Neutrophil (primary cell): Measurements from ENCODE around the gene TPBGL.

Experiments
- H3K27ac ChIP-seq: fragments of 200-600 bp; sonication (generic); 2 replicates; pipeline ENCODE4 v1.5.1; 2016; ENCODE audit warnings: mild to moderate bottlenecking, moderate library complexity
- H3K27me3 ChIP-seq: fragments of 200-600 bp; sonication (generic); 2 replicates; pipeline ENCODE4 v1.6.0; 2016; ENCODE audit warnings: mild to moderate bottlenecking
- H3K36me3 ChIP-seq: fragments of 200-600 bp; sonication (generic); 2 replicates; pipeline ENCODE4 v1.5.1; 2017
- H3K4me1 ChIP-seq, 2 experiments: fragments of 200-600 bp in 1 of 2; sonication (generic) in 1 of 2; 1 replicate in 1 of 2; 2 replicates in 1 of 2; pipeline versions ENCODE4 v1.5.1 to v1.6.1; 2013 to 2016; ENCODE audit warnings: low read depth in 1 of 2, low read length in 1 of 2, mild to moderate bottlenecking in 1 of 2, moderate library complexity in 1 of 2; ENCODE audit not compliant: control insufficient read depth in 1 of 2, insufficient read depth in 1 of 2
- H3K4me3 ChIP-seq, 2 experiments: fragments of 200-600 bp in 1 of 2; sonication (generic) in 1 of 2; 1 replicate in 1 of 2; 2 replicates in 1 of 2; pipeline ENCODE4 v1.5.1; 2013 to 2016; ENCODE audit warnings: low read depth in 1 of 2, low read length in 1 of 2, mild to moderate bottlenecking in 1 of 2, moderate library complexity in 1 of 2
- H3K9me3 ChIP-seq: fragments of 200-600 bp; sonication (generic); 2 replicates; pipeline ENCODE4 v1.5.1; 2016
- TF ChIP-seq, protein P1 (sequence below): fragments of 200-600 bp; sonication (generic); IDR thresholded peaks from 2 replicates; pipeline ENCODE4 v1.5.1; 2016; ENCODE audit warnings: antibody characterized with exemption

Gene TPBGL

GRCh38 chr11:75229466-75229865, 11.1 kb upstream of the TPBGL start:
- no peaks in the 10 kb centered on the region for H3K9me3 ChIP-seq
- H3K36me3 ChIP-seq: no peaks in the 10 kb centered on the region
- no peak overlapping the region for H3K4me3 ChIP-seq
- no peak overlapping the region for H3K27ac ChIP-seq
- H3K27me3 ChIP-seq: peaks cover 20% of the 10 kb centered on the region
- no peaks in the 10 kb centered on the region for H3K4me1 ChIP-seq
- TF ChIP-seq, protein P1, sequence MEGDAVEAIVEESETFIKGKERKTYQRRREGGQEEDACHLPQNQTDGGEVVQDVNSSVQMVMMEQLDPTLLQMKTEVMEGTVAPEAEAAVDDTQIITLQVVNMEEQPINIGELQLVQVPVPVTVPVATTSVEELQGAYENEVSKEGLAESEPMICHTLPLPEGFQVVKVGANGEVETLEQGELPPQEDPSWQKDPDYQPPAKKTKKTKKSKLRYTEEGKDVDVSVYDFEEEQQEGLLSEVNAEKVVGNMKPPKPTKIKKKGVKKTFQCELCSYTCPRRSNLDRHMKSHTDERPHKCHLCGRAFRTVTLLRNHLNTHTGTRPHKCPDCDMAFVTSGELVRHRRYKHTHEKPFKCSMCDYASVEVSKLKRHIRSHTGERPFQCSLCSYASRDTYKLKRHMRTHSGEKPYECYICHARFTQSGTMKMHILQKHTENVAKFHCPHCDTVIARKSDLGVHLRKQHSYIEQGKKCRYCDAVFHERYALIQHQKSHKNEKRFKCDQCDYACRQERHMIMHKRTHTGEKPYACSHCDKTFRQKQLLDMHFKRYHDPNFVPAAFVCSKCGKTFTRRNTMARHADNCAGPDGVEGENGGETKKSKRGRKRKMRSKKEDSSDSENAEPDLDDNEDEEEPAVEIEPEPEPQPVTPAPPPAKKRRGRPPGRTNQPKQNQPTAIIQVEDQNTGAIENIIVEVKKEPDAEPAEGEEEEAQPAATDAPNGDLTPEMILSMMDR: no peak

GRCh38 chr11:75230621-75231020, 10.0 kb upstream of the TPBGL start:
- no peaks in the 10 kb centered on the region for H3K36me3 ChIP-seq
- no peak overlapping the region for H3K4me3 ChIP-seq
- H3K9me3 ChIP-seq: no peaks in the 10 kb centered on the region
- no peak overlapping the region for H3K27ac ChIP-seq
- TF ChIP-seq, protein P1: no peak
- H3K4me1 ChIP-seq: no peaks in the 10 kb centered on the region
- H3K27me3 ChIP-seq: peaks cover 30% of the 10 kb centered on the region

GRCh38 chr11:75233754-75234172, 6.8 kb upstream of the TPBGL start:
- H3K27ac ChIP-seq: no peak overlapping the region
- H3K4me3 ChIP-seq: no peak overlapping the region
- no peaks in the 10 kb centered on the region for H3K36me3 ChIP-seq
- TF ChIP-seq, protein P1: no peak
- no peaks in the 10 kb centered on the region for H3K4me1 ChIP-seq
- peaks cover 56% of the 10 kb centered on the region for H3K27me3 ChIP-seq
- no peaks in the 10 kb centered on the region for H3K9me3 ChIP-seq

GRCh38 chr11:75236062-75236461, 4.5 kb upstream of the TPBGL start:
- H3K36me3 ChIP-seq: no peaks in the 10 kb centered on the region
- peaks cover 9% of the 10 kb centered on the region in 2 experiments for H3K4me1 ChIP-seq
- no peak overlapping the region for H3K27ac ChIP-seq
- TF ChIP-seq, protein P1: no peak
- H3K4me3 ChIP-seq: no peak overlapping the region
- no peaks in the 10 kb centered on the region for H3K9me3 ChIP-seq
- peaks cover 72% of the 10 kb centered on the region for H3K27me3 ChIP-seq

- H3K4me1 ChIP-seq: peaks cover 11 to 13% of the 10 kb centered on the region in 2 experiments
- TF ChIP-seq, protein P1: no peak
- no peaks in the 10 kb centered on the region for H3K36me3 ChIP-seq
- H3K27me3 ChIP-seq: peaks cover 82% of the 10 kb centered on the region
- no peaks in the 10 kb centered on the region for H3K9me3 ChIP-seq
- no peak overlapping the region for H3K4me3 ChIP-seq
- no peak overlapping the region for H3K27ac ChIP-seq
Measured at GRCh38 chr11:75237050-75237449, 3.5 kb upstream of the TPBGL start.
